Colon (tissue), 2 donors: ENCODE data around the gene SLC2A1.

Experiments used
- FAIRE-seq: peaks from 2 replicates; lab custom pipeline; 2012; peaks lifted over from hg19 to GRCh38; lab: Jason Lieb, UNC
- donor health status: control.
- donor health status: control.

Gene SLC2A1

DNA sequence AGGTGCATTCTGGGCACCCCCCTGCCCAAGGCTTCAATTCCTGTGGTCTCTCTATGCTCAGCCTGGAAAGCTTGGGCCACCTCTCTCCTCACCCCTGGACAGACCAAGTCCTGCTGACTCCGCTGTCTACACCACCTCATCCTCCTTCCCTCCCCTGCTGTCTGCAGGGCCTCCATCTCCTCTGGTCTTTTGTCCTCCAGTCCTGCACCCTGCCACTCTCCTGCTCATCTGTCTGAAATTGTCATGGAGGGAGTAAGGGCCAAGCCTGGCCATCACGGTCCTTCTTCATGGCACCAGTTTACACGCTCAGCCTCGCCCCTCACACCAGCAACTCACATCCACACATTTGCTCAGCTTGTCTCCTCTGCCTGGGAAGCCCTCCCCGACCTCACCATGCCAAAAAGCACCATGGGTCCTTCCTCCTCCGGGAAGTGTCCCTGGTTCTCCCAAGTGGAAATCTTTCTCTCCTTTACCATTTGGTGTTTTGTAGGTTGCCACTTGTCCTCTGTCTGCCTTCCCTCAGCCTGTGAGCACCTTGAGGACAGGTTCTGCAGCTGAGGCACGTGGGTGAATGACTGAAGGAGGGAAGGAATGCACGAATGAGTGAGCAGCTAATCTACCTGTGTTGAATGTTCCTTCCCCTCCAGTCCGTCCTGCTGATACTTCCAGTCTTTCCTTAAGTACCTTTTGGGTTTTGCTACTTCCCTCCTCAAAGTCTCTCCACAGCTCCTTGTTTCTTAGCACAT, 2.1 kb upstream of the SLC2A1 start:
- FAIRE-seq, result no peak

DNA sequence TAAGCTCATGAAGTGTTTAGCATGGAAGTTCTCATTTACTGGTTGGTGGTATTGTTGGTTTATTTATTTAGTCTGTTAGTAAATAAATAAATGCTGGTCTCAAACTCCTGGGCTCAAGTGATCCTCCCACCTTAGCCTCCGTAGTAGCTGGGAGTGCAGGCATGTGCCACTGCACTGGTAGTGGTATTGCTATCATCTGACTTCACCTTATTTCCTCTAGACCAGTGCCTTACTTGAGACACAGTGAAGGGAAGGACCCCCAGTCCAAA, 1.4 kb upstream of the SLC2A1 start:
- no peak for FAIRE-seq

DNA sequence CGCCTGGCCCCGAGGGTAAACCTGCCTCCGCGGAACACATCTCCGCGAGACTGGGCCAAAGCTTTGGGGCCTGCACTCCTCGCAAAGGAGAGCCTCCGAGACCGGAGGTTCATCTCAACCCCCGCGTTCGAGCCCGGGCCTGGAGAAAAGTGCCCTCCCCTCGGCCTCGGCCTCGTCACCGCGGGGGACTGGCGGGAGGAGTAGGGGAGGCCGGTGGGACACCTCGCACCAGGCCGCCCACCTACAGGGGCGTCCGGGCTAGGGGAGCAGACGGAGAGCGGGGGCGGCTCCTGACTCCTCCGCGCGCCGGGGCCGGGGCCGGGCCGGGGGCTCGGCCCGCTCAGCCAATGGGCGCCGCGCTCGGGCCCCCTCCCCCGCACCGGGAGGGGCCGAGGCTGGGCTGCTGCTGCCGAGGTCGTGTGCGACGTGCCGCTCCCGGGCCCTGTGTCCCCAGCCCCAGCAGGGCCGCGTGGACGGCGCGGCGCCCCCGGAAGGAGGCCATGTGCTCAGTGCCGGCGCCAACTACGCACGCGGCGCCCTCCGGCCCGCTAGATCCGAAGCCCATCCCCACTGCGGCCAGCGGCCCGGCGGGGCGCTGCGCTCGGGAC, 684 bp downstream of the SLC2A1 start:
- FAIRE-seq, result no peak

DNA sequence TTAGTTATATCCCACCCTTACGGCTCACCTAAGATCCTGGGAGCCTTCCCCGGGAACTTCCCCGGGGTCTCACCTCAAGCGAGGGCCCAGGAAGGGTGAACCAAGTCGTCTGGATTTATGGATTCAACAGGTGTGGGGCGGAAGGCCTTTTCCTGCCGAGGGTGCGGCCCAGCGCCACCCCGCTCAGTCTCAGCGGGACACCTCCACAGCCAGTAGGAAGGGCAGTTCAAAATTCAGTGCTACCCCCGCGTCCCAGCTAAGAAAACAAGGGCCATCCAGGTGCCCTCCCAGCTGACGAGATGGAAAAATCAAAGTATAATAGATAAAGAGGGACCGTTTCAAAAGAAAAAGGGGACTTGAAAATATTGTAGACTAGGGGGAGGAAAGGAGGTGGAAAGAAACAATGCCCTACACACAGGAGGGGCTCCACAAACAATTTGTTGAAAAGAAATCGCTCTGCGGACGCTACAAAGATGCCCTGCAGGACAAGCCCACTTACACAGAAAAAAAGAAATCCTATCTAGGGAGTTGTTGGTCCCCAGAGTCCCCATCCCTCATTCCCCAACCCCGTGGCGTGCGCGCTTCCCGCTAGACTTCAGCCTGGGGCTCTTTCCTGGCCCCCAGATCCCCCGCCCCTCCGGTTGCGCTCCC, 1.3 kb downstream of the SLC2A1 start:
- no peak for FAIRE-seq

DNA sequence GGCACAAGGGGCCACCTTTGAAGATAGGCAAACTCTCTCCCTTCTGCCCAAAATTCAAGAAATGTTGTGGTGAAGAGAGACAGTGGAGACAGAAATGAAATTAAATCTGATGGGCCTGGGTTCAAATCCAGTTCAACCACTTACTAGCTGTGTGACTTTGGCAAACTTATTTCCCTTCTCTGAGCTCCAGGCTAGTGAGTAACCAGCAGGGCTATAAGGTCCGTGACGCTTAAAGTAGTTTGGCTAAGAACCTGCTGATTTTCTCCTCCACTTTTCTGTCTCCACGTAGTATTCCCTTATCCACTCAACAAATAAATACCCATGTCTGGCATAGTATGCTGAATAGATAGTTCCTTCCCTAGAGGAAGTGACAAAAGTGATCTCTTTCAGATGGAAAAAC, 1.9 kb downstream of the SLC2A1 start:
- no peak for FAIRE-seq

DNA sequence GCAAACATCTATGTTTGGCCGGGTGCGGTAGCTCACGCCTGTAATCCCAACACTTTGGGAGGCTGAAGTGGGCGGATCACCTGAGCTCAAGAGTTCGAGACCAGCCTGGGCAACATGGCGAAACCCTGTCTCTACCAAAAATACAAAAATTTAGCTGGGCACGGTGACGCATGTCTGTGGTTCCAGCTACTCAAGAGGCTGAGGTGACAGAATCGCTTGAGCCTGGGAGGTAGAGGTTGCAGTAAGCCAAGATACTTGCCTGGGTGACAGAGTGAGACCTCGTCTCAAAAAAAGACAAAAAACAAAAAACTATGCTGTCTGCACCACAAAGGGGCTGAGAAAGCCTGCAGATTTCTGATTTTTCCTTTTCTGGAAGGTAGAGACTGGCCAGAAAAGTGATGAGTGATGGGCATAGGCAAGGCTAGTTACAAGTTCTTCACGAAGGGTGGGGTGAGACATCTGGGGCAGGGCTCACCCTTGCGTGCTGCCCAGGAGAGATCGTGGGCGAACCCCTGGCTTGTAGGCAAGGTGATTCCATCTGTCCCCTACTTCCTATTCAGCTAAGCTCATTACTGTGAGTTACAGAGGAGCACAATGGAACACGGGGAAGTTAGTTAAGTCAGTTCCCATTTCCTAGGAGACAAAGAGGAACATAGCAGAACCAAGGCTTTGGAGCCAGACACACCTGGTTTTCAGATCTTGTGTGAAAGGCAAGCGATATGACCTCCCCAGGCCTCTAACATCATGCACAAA, 3.2 kb downstream of the SLC2A1 start:
- FAIRE-seq, result no peak

DNA sequence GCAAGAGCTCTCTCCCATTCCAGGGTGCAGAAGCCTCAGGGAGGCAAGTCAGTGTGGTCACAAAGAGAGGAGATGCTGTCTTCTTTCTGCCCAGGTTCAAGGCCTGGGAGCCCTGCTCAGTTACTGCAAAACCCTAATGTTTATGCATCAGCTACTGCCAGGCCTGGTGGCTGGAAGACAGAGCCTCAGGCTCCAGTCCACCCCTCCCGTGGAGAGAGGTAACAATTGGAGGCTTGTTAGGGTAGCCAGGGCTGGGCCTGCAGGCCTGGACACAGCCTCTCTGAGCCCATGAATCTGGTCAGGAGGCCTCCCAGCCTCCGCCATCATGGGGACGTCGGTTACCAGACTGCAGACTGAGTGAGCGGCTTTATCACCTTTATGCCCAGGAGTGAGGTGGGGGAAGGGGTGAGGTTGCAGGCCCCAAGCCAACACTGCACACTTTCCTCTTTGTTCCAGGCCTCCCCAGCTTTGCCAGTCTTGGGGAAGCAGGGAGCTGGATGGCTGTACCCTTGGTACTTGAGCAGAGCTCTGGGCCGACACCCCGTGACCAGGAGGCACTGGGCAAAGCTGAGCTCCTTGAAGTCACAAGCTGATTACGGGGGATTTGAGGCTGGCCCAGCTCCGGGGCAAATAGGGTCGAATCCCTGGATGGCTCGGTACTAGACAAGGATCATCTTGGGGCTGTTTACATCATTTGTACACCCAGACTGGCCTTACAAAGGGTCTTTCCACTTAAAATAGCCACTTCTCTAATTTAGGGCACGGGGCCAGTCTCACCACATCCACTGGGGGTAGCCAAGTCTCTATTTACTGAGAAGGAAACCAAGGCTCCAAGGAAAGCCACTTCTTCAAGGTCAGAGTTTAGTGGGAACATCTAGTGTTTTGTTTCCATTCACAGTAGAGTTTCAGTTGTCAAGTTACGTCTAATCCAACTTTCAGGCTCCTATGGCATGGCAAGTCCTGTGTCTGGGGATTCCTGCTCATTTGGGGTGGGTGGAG, 5.2 kb downstream of the SLC2A1 start:
- no peak for FAIRE-seq

- FAIRE-seq, result no peak
These were observed 6.2 kb downstream of the SLC2A1 start for GRCh38 chr1:42952303-42953001.

DNA sequence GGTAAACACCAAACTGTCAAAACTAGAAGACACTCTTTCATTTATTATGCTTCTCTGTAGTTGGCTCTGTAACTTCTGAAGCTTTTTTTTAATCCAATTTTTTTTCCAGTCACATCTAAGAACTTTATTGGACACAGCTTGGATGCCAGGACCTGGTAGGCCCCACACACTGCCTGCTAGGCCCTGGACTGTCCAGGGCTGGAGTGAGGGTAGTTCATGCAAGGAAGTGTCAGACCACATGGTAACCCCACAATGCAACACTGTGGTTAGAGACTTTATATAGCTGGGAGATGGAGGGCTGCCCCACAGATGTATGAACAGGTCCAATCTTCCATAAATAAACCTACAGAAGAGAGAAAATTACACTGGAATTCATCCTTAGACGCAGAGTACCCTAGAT, 7.1 kb downstream of the SLC2A1 start:
- no peak for FAIRE-seq

DNA sequence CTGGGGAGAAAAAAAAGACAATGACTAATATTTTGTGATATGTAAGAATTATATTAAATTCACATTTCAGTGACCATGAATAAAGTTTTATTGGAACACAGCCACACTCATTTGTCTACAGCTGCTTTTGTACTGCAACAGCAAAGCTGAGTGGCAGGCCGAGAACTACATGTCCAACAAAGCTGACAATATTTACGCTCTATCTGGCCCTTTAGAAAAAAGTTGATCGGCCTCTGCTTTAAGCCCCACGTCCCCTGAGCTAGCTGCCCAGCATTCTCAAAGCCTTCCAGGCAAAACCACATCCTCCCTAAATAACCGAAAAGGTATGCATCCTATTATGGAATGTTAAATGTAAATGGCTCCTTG, 8.6 kb downstream of the SLC2A1 start:
- FAIRE-seq, result no peak

- no peak for FAIRE-seq
These were observed 9.2 kb downstream of the SLC2A1 start for GRCh38 chr1:42949312-42950115.

DNA sequence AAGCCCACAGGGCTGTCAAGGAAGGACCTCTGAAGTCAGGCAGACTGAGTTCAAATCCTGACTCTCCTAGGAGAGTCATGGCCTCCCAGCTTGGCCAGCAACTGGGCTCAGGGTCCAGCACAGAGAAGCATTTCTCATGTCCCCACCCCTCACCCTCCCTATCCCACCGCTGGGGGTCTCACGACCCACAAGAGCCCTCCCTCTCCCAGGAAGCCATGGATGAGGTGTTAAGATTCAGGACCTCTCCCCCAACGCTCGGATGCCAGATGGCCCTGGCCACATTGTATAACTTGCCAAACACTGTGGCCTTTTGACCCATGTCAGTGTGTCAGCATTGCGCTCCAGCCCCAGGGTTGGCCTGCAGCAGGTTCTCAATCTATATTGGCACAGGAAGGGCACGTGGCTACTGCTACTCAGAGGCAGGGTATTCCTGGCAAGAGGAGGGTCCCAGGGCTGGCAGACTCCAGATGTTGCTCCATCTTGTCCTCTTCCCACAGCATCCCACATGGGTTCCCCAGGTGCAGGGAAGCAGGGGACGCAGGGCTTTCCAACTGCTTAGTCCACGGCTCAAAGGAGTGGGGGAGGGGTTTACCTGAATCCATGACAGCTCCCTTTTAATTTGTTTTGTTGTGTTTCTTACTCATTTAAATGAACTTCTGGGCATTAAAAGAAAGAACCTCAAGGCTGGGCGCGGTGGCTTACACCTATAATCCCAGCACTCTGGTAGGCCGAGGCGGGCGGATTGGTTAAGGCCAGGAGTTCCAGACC, 10.5 kb downstream of the SLC2A1 start:
- FAIRE-seq, result no peak

GRCh38 chr1:42947117-42947516, 11.6 kb downstream of the SLC2A1 start:
- FAIRE-seq, result no peak

DNA sequence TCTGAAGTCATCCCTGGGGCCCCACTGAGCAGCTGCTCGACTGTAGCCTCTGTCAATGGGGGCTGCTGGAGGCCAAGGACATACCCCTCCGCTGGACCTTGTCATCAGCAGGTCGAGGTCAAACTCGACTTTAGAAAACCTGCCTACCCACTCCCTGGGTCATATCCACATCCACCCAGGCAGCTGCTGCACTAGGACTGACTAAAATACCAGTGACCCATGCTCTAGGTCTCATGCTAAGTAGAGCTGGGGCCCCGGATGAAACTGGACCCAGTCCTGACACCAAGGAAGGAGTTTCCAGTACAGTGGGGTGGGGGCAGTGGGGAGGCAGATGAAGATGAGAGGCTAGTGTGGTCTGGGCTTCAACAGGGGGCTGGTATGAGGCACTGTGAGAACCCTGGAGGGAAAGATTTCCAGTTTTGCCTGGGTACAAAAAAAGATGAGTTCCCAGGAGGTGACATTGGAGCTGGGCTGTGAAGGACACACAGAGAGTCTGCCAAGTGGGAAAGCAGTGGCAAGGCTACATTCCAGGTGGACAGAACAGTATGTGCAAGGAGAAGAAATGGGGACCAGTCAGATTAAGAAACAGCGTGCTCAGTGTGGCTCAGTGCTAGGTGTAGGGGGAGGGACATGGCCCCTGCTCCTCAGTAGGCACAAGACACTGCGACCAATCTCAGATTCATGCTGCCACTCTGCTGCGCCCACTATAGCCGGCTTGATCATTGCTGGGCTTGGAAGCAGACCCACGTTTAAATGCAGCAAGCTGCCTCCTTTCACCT, 12.4 kb downstream of the SLC2A1 start:
- FAIRE-seq, result no peak

- no peak for FAIRE-seq
These were observed 13.5 kb downstream of the SLC2A1 start for GRCh38 chr1:42945164-42945563.

DNA sequence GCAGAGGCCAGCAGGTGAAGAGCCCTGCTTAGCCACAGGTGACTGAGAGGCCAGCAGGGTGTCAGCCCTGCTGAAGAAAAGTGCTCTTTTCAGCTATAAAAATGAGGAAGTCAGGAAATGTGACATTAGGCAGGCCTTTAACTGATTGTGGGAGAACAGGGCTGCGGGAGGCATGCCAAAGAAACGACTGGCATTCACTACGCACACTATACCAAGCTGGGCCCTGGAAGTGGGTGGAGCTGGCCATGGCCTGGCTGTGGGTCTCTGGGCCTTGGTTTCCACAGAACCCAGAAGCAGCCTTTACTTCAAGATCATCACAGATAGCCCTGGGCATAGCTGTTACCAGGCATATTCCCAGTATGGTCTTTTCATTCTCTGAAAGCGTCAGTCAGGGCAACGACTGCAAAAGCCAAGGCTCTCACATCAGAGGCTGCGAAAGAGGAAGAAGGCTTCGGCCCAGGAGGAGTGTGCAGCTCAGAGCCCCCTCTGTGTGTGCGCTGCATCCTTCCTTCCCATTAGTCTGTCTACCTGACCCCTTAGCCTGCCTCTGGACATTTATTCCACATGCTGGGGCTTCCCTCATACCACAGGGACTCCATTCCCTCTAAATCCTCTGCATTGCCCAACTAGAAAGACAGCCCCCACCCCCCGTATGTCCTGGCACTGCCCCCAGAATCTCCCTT, 14.3 kb downstream of the SLC2A1 start:
- no peak for FAIRE-seq

- FAIRE-seq, result no peak
These were observed 14.9 kb downstream of the SLC2A1 start for GRCh38 chr1:42943728-42944127.

DNA sequence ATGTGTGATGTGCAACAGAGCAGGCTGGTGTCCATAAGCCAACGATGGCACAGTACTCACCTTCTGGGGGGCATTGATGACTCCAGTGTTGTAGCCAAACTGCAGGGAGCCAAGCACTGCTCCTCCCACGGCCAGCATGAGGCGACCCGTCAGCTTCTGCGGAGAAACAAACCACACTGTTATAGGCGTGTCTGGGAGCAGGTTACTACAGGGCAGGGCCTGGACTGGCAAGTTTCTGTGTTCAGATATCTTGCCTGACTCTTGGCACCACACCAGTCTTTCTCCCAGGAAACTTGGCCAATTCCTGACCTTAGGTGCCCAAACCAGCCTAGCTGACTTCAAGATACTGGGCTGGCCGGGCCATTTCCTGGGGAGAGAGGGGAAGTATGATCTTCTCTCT, 15.5 kb downstream of the SLC2A1 start:
- no peak for FAIRE-seq
